Measurements from ENCODE around the gene NOD1.
"Not testable (repeated sequence)": the region's sequence is repeated elsewhere in the genome, so short reads cannot be mapped to it uniquely, and the experiment has no call there.

NOD1 gene

GRCh38 chr7:30504301-30505173, 26.0 kb upstream of the NOD1 start, which contains the start of gene GGCT:
Gene GGCT, minus strand, starts transcription at chr7:30504829. Its CDS starts 120 bp downstream, at chr7:30504709.
- DNase-seq = peak; percentile 98

DNA sequence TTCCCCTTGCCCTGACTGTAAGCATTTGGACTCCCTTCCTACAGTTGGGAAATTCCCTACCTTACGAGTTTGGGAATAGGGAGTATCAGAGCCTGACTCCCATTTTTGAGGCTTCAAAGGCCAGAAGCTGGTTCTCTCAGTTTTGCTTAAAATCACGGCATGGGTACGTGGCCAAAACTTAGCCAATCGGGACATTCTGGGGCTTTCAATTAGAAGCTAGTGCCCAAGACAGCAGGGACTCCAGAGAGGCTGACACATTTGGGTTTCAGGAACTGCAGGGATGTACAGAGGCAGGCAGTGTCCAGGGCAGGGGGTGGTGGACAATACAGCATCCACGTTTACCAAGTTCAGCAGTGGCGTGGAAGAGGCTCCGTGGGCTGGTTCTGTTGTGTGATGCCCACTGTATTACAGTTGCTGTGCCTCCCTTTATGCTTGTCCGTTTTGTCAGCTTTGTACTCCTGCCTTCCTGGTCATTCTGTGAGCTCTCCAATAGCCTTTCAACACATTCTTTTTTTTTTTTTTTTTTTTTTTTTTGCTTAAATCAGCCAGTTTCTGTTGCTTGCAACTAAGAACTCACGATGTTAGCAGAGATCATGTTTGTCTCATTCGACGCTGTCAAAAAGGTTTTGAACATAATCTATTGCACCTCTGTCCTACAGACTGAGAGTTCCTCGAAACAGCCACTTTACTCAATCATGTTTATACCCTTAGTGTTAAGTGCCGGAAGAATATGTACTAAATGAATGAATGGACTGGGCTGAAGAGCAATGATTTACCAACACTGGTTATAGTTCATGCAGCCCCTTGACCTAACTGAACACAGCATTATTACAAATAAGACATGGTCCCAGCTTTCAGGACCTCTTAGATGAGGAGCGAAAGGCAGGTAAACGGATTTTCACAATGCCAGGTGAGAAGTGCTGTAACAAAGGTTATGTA, 25.0 kb upstream of the NOD1 start:
- no peak for DNase-seq

DNA sequence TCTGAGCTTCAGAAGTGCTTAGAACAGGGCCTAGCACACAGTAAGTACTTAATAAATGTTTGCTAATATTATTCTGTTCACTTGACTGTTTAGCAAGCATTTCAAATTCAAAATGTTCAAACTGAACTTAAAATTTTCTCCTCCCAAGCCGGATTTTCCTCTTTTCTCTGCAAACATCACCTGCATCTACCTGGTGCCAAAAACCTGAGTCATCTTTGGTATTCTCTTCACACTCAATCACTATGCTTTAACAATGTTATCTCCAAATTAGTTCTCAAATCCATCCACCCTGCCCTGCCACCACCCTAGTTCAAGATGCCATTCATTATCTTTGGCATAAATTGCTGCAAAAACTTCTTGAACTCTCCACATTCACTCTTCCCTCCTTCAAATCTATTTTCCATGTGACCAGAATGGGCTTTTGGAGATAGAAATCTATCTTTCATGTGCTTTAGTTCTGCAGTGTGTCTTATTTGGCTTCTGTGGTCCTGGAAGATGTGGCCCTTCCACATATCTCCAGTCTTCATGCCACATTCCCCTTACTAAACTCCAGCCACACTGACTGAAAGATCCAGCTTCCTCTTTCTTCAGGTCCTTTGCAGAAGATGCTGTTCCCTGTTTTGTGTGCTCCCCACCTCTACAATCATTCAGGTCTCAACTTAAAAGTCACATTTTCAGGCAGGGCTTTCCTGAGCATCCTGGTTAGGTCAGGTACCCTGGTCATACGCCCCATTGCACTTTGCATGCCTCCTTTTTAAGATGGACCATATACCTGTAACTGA, 24.1 kb upstream of the NOD1 start:
- DNase-seq = no peak

DNA sequence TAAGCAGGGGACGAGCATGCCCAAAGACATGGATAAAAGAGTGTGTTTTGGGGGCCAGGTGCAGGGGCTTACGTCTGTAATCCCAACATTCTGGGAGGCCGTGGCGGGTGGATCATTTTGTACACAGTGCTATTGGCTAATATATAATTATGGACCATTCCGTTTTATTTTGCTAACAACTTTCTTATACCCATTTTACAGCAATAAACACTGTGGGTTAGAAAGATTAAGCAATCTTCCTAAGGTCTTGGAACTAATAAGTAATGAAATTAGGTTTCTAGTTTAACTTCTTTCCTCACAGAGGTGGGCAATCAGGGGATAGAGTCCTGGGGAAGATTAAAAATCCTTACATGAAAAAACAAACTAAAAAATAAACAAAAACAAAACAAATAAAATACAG, 22.7 kb upstream of the NOD1 start:
- no peak for DNase-seq

DNA sequence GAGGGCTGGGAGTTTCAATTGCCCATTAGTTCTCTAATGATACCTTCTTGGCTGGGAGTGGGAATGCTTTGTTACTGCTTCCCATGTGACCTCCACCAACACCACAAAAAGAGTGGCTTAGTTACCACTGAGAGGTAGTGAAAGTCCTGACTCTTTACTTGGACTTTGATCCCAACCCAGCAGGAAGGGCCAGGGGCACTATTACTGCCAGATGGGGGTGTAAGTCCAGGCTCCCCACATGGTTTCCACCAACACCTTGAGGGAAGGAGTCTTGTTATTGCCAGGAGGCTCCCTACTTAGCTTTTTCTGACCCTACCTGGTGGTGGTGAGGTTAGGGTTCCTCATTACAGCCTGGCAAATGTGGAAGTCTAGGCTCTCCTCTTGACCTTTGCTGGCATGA, 14.6 kb upstream of the NOD1 start:
- no peak for DNase-seq

GRCh38 chr7:30491417-30491816, 12.8 kb upstream of the NOD1 start:
- DNase-seq = no peak

DNA sequence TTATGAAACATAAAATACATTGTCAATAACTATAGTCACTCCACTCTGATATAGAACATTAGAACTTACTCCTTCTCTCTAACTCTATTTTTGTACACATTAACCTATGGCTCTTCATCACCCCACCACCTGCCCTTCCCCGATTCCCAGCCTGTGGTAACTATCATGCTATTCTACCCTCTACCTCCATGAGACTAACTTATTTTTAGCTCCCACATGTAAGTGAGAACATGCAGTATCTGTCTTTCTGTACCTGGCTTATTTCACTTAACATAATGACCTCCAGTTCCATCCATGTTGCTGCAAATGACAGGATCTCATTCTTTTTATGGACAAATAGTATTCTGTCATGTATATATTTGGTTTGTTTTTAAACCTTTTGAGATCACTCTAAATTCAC, 8.8 kb upstream of the NOD1 start:
- DNase-seq = no peak

GRCh38 chr7:30485667-30486066, 7.1 kb upstream of the NOD1 start:
- no peak for DNase-seq

DNA sequence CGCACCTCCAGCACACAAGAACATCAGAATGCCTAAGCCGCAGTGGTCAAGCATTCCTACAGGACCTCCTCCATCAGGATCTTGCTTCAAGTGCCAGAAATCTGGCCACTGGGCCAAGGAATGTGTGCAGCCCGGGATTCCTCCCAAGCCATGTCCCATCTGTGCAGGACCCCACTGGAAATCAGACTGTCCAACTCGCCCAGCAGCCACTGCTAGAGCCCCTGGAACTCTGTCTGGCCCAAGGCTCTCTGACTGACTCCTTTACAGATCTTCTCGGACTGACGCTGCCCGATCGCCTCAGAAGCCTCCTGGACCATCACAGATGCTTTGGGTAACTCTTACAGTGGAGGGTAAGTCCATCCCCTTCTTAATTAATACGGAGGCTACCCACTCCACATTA, 2.8 kb upstream of the NOD1 start:
- DNase-seq = not testable (repeated sequence)

DNA sequence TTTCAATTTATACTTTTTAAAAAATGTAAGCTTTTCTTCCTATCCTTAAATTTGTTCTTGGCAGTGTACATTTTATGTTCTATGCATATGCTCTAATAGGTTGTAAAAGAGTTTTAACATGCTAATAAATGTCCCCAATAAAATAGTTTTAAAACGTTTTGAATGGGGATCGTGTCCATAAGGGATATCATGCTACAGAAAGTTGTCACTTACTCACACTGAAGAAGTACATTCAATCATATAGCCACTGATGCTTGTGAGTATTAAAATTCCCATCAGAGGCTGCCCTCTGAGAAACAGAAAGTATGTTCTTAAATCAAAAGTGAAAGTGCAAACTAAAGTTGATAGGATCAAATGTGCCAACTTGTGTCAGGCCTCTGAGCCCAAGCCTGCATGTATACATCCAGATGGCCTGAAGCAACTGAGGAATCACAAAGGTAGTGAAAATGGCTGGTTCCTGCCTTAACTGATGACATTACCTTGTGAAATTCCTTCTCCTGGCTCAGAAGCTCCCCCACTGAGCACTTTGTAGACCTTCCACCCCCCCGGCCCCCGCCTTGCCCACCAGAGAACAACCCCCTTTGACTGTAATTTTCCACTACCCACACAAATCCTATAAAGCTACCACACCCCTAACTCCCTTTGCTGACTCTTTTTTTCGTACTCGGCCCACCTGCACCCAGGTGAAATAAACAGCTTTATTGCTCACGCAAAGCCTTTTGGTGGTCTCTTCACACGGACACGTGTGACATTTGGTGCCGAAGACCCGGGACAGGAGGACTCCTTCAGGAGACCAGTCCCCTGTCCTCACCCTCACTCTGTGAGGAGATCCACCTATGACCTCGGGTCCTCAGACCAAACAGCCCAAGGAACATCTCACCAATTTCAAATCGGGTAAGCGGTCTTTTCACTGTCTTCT, 877 bp upstream of the NOD1 start:
- DNase-seq = no peak

DNA sequence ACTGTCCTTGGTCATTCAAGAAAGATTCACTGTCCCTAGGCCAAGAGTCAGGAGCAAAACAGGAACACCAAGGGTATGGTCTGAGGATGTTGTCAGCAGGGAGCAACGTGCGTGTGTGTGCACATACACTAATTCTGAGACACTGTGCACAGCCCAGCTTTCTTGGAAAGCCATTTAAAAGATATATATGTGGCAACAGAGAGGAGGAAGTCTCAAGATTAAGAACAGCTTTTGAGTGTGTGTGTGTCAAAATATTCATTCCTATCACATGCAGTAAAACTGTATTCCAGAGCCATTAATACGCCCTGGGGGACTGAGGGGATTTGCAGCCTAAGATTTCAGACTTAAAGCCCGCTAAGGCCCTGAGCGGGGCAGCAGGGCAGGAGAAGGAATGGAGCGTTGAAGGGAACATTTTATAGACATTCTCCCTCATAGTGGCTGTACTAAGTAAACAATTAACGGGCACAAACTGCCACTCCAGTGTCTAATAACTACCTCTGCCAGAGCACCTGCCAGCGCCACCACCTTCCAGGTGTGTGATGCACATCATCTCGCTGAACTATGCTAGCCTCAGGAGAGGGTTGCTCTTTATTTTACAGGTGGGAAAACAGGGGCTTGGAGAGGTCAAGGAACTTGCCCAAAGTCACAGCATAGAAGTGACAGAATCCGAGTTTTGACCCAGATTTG, 2.0 kb downstream of the NOD1 start:
- no peak for DNase-seq

DNA sequence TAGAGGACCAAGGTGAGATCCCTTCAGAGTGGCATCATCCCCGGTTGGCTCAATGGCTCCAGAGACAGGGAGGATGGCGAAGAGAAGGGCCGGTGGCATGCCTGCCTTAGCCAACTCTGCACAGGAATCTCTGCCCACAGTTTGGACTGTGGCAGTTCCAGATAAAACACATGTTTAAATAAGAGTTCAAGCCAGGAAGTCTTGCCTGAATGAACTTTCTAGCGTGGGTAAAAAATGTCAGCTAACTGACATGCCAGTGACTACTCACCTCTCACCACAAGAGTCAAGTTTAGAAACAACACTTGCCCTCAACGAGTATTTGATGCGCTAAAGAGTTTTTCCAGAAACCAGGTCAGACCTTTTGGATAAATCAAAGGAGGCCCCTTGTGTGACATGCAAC, 3.0 kb downstream of the NOD1 start:
- no peak for DNase-seq

GRCh38 chr7:30474893-30475292, 3.7 kb downstream of the NOD1 start:
- DNase-seq = no peak

DNA sequence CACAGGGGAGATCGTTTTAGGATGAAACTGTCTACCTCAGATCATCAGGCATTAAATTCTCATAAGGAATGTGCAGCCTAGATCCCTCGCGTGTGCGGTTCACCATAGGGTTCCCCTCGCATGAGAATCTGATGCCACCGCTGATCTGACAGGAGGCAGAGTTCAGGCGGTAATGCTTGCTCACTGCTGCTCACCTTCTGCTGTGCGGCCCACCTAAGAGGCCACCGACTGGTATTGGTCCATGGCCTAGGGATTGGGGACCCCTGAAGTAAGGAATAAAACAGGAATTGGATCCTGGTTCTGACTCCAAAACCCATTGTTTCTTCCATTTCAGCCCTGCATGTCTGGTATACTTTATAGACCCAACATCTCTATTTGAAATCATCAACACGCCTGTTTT, 4.1 kb downstream of the NOD1 start:
- no peak for DNase-seq

DNA sequence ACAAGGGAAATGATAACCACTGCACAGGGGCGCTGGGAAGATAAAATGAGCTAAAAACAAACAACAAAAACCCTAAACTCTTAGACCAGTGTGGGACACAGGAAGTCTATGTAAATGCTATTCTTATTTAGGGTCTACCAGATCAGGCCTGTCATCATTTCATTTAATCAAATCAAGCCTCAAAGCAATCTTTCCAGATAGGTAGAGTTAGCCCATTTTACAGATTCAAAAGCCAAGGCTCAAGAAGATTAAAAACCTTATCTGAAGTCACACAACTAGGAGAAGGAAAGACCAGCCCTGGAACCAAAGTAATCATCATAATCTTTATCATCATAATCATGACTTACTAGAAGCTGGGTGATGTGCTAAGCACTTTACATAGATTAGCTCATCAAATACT, 4.7 kb downstream of the NOD1 start:
- DNase-seq = no peak

DNA sequence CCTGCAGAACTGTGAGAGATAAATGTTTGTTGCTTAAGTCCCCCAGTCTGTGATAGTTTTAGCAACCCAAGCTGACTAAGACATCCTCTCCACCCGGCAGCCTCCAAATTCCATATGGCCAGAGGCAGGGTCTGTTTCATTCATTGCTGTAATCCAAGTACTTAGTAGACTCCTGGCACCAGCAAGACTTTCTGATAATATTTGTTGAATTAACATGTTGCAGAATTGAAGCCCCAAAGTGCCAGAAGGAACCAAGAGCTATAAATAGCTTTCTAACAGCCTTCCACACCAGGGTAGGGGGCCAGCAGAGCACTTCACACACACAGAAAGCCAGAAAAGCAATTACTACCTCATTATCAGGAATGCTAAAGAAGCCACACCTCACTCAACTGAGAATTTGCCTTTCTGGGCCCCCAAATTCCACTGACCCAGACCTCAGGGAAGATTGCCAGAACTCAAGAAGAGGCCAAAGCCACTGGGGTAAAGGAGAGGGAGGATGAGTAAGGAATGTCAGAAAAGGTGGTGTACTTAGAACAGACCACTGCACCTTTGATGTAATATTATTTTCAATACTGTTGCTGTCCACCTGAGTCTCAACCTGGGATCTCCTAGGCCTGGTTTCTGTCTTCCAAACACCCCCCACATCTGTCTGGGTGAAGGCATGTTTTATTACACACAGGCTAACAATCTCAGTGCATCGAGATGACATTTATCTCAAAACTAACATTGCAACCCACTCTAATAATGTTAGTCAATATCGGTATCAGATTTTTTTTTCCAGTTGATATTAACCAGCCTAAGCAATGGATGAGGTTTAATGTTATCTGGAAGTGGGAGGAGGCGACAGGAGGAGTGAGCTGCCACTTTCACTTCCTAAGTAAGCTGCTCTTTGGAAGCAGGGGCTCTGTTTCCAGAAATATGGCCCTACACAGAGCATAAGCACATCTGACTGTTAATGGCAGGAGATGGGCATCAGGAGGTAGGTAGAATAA, 5.5 kb downstream of the NOD1 start:
- DNase-seq = no peak

GRCh38 chr7:30472081-30472783, 6.4 kb downstream of the NOD1 start:
- DNase-seq = no peak

GRCh38 chr7:30471205-30471604, 7.4 kb downstream of the NOD1 start:
- DNase-seq = no peak

DNA sequence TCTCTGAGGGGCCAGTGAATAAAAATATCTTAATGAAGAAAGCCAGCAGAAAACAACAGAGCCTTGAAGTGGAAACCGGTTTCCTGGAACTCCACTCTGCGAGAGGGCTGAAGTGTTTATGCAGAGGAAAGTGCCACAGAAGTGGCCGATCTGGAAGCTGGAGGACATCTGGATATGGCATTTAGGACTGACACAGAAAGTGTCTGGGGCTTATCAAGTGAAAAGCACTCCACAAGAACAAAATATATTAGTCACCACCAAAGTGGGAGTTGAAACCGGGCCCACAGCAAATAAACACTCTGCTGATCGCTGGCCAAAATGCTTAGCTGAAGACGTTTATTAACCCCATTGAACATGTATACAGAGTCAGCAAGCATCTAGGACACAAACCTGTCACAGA, 7.8 kb downstream of the NOD1 start:
- no peak for DNase-seq

Data from NCI-H1694 (cell line).